Esophagus squamous epithelium (tissue), 4 donors: ENCODE measurements around the gene GRAMD4.

Experiments used
- CTCF ChIP-seq, 6 experiments: fragments of 450-650 bp in 4 of 6; fragments of 200-600 bp in 2 of 6; sonication (generic) in 2 of 6; IDR thresholded peaks; one replicate each; pipeline ENCODE4 v1.5.1; 2016 to 2019; ENCODE audit warnings: antibody characterized with exemption in 6 of 6, mild to moderate bottlenecking in 4 of 6, moderate library complexity in 4 of 6
- POLR2A ChIP-seq, 4 donors: fragments of 450-650 bp; IDR thresholded peaks; one replicate each; pipeline ENCODE4 v1.6.1; 2017; ENCODE audit warnings: antibody characterized with exemption in 4 of 4, mild to moderate bottlenecking in 4 of 4, moderate library complexity in 3 of 4

- no peak for TF ChIP-seq CTCF (IDR thresholded peaks at IDR 0.05)
- no peak for TF ChIP-seq POLR2A (IDR thresholded peaks at IDR 0.05)
Measured at GRCh38 chr22:46590334-46590733, 29.9 kb upstream of the GRAMD4 start.
